Osteoblast (primary cell): ENCODE measurements around the gene GADD45A. TPM values are rescaled to one million over a fixed set of nuclear protein-coding genes. Genes with fewer than 3 reads are reported as not detected.

ENCODE experiments used
- DNase-seq: peaks from one replicate; pipeline ENCODE4 v3.0.0; 2011; ENCODE audit warnings: low spot score, mixed read lengths; ENCODE audit not compliant: insufficient read length; ENCODE audit errors: missing footprints
- H2AFZ ChIP-seq: 2 replicates; pipeline ENCODE4 v1.6.0; 2011; ENCODE audit warnings: mild to moderate bottlenecking, low read length
- H3K27ac ChIP-seq: 2 replicates; pipeline ENCODE4 v1.5.1; 2011; ENCODE audit warnings: mild to moderate bottlenecking, low read depth, low read length, moderate library complexity
- H3K27me3 ChIP-seq: 2 replicates; pipeline ENCODE4 v1.6.0; 2012; ENCODE audit warnings: mild to moderate bottlenecking, control low read depth, inconsistent platforms, low read length, moderate library complexity; ENCODE audit not compliant: insufficient read depth
- H3K36me3 ChIP-seq: 2 replicates; pipeline ENCODE4 v1.5.1; 2011; ENCODE audit warnings: mild to moderate bottlenecking, low read length, control low read depth, moderate library complexity; ENCODE audit not compliant: insufficient read depth
- H3K4me1 ChIP-seq: 2 replicates; pipeline ENCODE4 v1.5.1; 2011; ENCODE audit warnings: mild to moderate bottlenecking, low read length, control low read depth, moderate library complexity; ENCODE audit not compliant: insufficient read depth
- H3K4me2 ChIP-seq: 2 replicates; pipeline ENCODE4 v1.6.0; 2011; ENCODE audit warnings: mild to moderate bottlenecking, low read length; ENCODE audit not compliant: insufficient read depth
- H3K4me3 ChIP-seq: fragments of 200-600 bp; sonication (generic); 3 replicates; pipeline ENCODE4 v1.5.1; 2012; ENCODE audit warnings: mild to moderate bottlenecking, low read length, inconsistent platforms; ENCODE audit not compliant: insufficient read depth
- H3K79me2 ChIP-seq: 2 replicates; pipeline ENCODE4 v1.6.0; 2012; ENCODE audit warnings: mild to moderate bottlenecking, low read length, control low read depth, inconsistent platforms; ENCODE audit not compliant: insufficient read depth
- H3K9me3 ChIP-seq: 2 replicates; pipeline ENCODE4 v1.5.1; 2011; ENCODE audit warnings: low read depth, low read length, control low read depth
- H4K20me1 ChIP-seq: 2 replicates; pipeline ENCODE4 v1.6.0; 2012; ENCODE audit warnings: mild to moderate bottlenecking, low read length, control low read depth; ENCODE audit not compliant: insufficient read depth
- CTCF ChIP-seq: IDR thresholded peaks from 2 replicates; pipeline ENCODE4 v1.5.1; 2011; ENCODE audit warnings: mild to moderate bottlenecking, low read depth, low read length, moderate library complexity; ENCODE audit errors: extremely low read depth
- total RNA-seq: library from RNA; depleted of rRNA; stranded (reverse); fragments of >200 nt; gene quantifications from 2 replicates; pipeline ENCODE4 v1.2.3, GENCODE V29; 2012

Gene GADD45A
- total RNA-seq, 1 donor, result 48.9 TPM

DNA sequence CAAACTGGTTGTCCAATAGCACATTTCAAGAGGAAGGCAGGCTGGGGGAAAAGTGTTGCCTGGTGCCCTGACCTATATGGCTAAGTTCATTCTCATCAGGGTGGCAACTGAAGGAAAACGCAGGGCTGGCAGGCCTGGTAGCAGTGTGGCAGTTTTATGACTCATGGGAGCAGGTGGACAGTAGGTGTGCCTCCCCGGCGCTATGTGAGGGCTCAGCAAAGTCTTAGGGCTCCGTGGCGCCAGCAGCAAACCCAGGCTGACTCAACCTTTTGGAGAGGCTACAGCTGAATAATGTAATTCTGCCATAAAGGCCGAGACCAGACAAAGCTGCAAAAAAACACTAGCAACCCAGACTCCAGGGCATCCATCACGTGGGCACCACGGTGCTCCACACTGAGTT lies 23.6 kb downstream of the GADD45A start:
- Histone ChIP-seq H3K4me1 (peaks cover 49% of the 10 kb centered on the region), H3K79me2 (peaks cover 43% of the 10 kb centered on the region), H3K36me3 (peaks cover 33% of the 10 kb centered on the region), H3K27ac (peak overlapping the region; percentile 26), H2AFZ (no peak overlapping the region), H3K27me3 (no peaks in the 10 kb centered on the region), H3K4me2 (no peak overlapping the region), H3K9me3 (no peaks in the 10 kb centered on the region), H4K20me1 (peaks cover 16% of the 10 kb centered on the region), H3K4me3 (no peak overlapping the region)
- no peak for TF ChIP-seq CTCF
- DNase-seq, result no peak

DNA sequence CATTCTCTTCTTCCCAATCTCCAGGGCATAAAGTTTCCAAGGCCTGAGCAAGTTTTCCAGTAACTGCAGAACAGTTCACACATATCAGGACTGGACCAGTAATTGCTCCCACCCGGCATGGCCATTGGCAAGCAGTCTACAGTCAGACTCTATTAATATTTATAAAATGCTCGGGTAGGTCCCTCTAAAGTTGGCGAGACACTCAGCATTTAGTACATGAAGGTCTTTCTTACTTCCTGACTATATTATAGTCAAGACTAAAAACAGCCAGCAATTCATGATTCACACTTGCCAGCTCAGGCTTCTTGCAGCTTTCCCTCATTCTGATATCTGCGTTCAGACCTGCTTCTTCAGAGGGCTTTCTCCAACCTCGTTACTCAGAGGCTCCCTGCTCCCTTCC lies 25.4 kb downstream of the GADD45A start:
- Histone ChIP-seq H2AFZ (no peak overlapping the region), H3K36me3 (peaks cover 15% of the 10 kb centered on the region), H3K4me3 (no peak overlapping the region), H3K9me3 (no peaks in the 10 kb centered on the region), H3K4me2 (peak overlapping the region; percentile 19), H3K27me3 (no peaks in the 10 kb centered on the region), H3K27ac (peak overlapping the region; percentile 57), H3K79me2 (peaks cover 49% of the 10 kb centered on the region), H4K20me1 (peaks cover 26% of the 10 kb centered on the region), H3K4me1 (peaks cover 58% of the 10 kb centered on the region)
- DNase-seq, result peak; percentile 80
- TF ChIP-seq CTCF, result no peak

DNA sequence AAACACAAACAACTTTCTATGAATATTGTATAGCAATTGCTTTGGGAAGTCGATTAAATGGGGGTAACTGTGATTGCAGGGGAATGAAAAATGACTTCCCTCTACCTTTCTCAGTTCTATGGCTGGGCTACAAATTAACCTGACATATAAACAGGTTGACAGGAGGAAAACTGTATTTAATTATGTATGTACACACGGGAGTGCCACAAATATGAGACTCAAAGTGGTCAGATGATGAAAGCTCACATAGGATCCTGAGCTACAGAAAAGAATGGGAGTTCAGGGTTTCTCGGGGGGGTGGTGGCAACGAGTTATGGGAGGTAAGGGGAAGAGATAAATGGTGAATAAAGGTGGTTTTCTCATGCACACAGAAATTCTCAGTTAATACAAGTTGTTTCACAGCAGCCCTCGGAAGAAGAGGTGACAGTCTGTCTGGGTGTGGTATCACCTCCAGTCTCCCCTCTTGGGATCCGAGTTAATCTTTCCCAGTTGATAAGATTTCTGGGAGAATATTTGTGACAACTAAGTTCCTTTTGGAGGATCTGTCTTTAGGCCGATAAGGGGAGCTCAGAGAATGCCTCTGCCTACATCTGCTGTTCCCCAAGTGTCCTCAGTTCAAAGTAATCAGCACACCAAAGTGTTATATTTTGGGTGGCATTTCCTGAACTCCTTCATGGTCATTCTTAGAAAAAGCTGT lies 26.3 kb downstream of the GADD45A start:
- H3K4me3 ChIP-seq, result no peak overlapping the region
- no peaks in the 10 kb centered on the region for H3K27me3 ChIP-seq
- H3K9me3 ChIP-seq, result no peaks in the 10 kb centered on the region
- H3K4me2 ChIP-seq, result no peak overlapping the region
- no peak overlapping the region for H2AFZ ChIP-seq
- TF ChIP-seq CTCF, result no peak
- H3K36me3 ChIP-seq, result peaks cover 6% of the 10 kb centered on the region
- peaks cover 58% of the 10 kb centered on the region for H3K4me1 ChIP-seq
- H3K79me2 ChIP-seq, result peaks cover 55% of the 10 kb centered on the region
- no peak for DNase-seq
- H4K20me1 ChIP-seq, result peaks cover 31% of the 10 kb centered on the region
- peak overlapping the region; percentile 57 for H3K27ac ChIP-seq

- Histone ChIP-seq H3K27ac (no peak overlapping the region), H3K4me1 (peaks cover 58% of the 10 kb centered on the region)
These were observed 26.8 kb downstream of the GADD45A start for GRCh38 chr1:67711855-67712212.

More at GRCh38 chr1:67711855-67712212, 26.8 kb downstream of the GADD45A start:
- no peak overlapping the region for H3K4me3 ChIP-seq
- no peak overlapping the region for H3K4me2 ChIP-seq
- no peaks in the 10 kb centered on the region for H3K9me3 ChIP-seq
- no peak for DNase-seq
- H3K27me3 ChIP-seq, result no peaks in the 10 kb centered on the region
- peaks cover 5% of the 10 kb centered on the region for H3K36me3 ChIP-seq
- no peak for TF ChIP-seq CTCF
- peaks cover 36% of the 10 kb centered on the region for H4K20me1 ChIP-seq
- H3K79me2 ChIP-seq, result peaks cover 59% of the 10 kb centered on the region
- no peak overlapping the region for H2AFZ ChIP-seq
